ENCODE results near the gene POC1A.

Gene POC1A

GRCh38 chr3:52031896-52032295, 122.3 kb downstream of the POC1A start:
- Histone ChIP-seq H3K4me3 (ENCODE audit: severe bottlenecking) (no peak overlapping the region), H3K9me3 (ENCODE audit: severe bottlenecking) (no peaks in the 10 kb centered on the region), H3K27ac (ENCODE audit: poor library complexity, severe bottlenecking) (no peak overlapping the region), H3K4me1 (ENCODE audit: insufficient read depth, poor library complexity, severe bottlenecking) (no peaks in the 10 kb centered on the region), H3K36me3 (ENCODE audit: low read depth) (no peaks in the 10 kb centered on the region), H3K27me3 (ENCODE audit: insufficient read depth, poor library complexity, severe bottlenecking) (no peaks in the 10 kb centered on the region)
- ATAC-seq (ENCODE audit: low read depth) = no peak
- no peak for DNase-seq (ENCODE audit: low spot score)
- TF ChIP-seq CTCF (IDR thresholded peaks at IDR 0.05; ENCODE audit: poor library complexity, severe bottlenecking) = no peak

- TF ChIP-seq CTCF (IDR thresholded peaks at IDR 0.05; ENCODE audit: poor library complexity, severe bottlenecking) = no peak
- ATAC-seq (ENCODE audit: low read depth) = peak; percentile 55; the same call in 2 of the 3 replicates
These were observed 123.4 kb downstream of the POC1A start for GRCh38 chr3:52030714-52031310.

GRCh38 chr3:52029535-52029934, 124.7 kb downstream of the POC1A start:
- ATAC-seq (ENCODE audit: low read depth) (no peak), DNase-seq (ENCODE audit: low spot score) (no peak)
- no peak for TF ChIP-seq CTCF (IDR thresholded peaks at IDR 0.05; ENCODE audit: poor library complexity, severe bottlenecking)
- Histone ChIP-seq H3K36me3 (ENCODE audit: low read depth) (no peaks in the 10 kb centered on the region), H3K4me3 (ENCODE audit: severe bottlenecking) (no peak overlapping the region), H3K9me3 (ENCODE audit: severe bottlenecking) (no peaks in the 10 kb centered on the region), H3K27ac (ENCODE audit: poor library complexity, severe bottlenecking) (no peak overlapping the region), H3K4me1 (ENCODE audit: insufficient read depth, poor library complexity, severe bottlenecking) (no peaks in the 10 kb centered on the region), H3K27me3 (ENCODE audit: insufficient read depth, poor library complexity, severe bottlenecking) (no peaks in the 10 kb centered on the region)

More at GRCh38 chr3:52030714-52031310, 123.4 kb downstream of the POC1A start:
- no peaks in the 10 kb centered on the region for H3K27me3 ChIP-seq (ENCODE audit: insufficient read depth, poor library complexity, severe bottlenecking)
- H3K4me3 ChIP-seq (ENCODE audit: severe bottlenecking) = no peak overlapping the region
- no peak for DNase-seq (ENCODE audit: low spot score)
- H3K9me3 ChIP-seq (ENCODE audit: severe bottlenecking) = no peaks in the 10 kb centered on the region
- H3K27ac ChIP-seq (ENCODE audit: poor library complexity, severe bottlenecking) = no peak overlapping the region
- no peaks in the 10 kb centered on the region for H3K4me1 ChIP-seq (ENCODE audit: insufficient read depth, poor library complexity, severe bottlenecking)
- H3K36me3 ChIP-seq (ENCODE audit: low read depth) = no peaks in the 10 kb centered on the region

GRCh38 chr3:52029053-52029452, 125.2 kb downstream of the POC1A start:
- Histone ChIP-seq H3K27ac (ENCODE audit: poor library complexity, severe bottlenecking) (no peak overlapping the region), H3K27me3 (ENCODE audit: insufficient read depth, poor library complexity, severe bottlenecking) (no peaks in the 10 kb centered on the region), H3K9me3 (ENCODE audit: severe bottlenecking) (no peaks in the 10 kb centered on the region), H3K4me3 (ENCODE audit: severe bottlenecking) (no peak overlapping the region), H3K36me3 (ENCODE audit: low read depth) (no peaks in the 10 kb centered on the region), H3K4me1 (ENCODE audit: insufficient read depth, poor library complexity, severe bottlenecking) (no peaks in the 10 kb centered on the region)
- DNase-seq (ENCODE audit: low spot score) (no peak), ATAC-seq (ENCODE audit: low read depth) (no peak)
- TF ChIP-seq CTCF (IDR thresholded peaks at IDR 0.05; ENCODE audit: poor library complexity, severe bottlenecking) = no peak

- DNase-seq (ENCODE audit: low spot score) (no peak), ATAC-seq (ENCODE audit: low read depth) (0 out of 3 replicates have a peak, but pooled peaks have one; percentile 40)
- no peak overlapping the region for H3K27ac ChIP-seq (ENCODE audit: poor library complexity, severe bottlenecking)
- no peaks in the 10 kb centered on the region for H3K36me3 ChIP-seq (ENCODE audit: low read depth)
- no peak overlapping the region for H3K4me3 ChIP-seq (ENCODE audit: severe bottlenecking)
- no peaks in the 10 kb centered on the region for H3K27me3 ChIP-seq (ENCODE audit: insufficient read depth, poor library complexity, severe bottlenecking)
- no peak for TF ChIP-seq CTCF (IDR thresholded peaks at IDR 0.05; ENCODE audit: poor library complexity, severe bottlenecking)
- H3K9me3 ChIP-seq (ENCODE audit: severe bottlenecking) = no peaks in the 10 kb centered on the region
- H3K4me1 ChIP-seq (ENCODE audit: insufficient read depth, poor library complexity, severe bottlenecking) = no peaks in the 10 kb centered on the region
These were observed 125.7 kb downstream of the POC1A start for GRCh38 chr3:52028572-52028971.
